Inflammatory macrophage treated with lipopolysaccharide for 1 hour (primary cell): ENCODE results near the gene CNOT6.
A peak's percentile ranks its signal among the peaks of the same experiment; 100 is the strongest.

ENCODE experiments used
- DNase-seq, 2 donors: peaks; one replicate each; pipeline ENCODE4 v3.0.0-alpha.2; 2020 to 2022

Gene CNOT6

GRCh38 chr5:180583738-180584137, 89.6 kb downstream of the CNOT6 start:
- no peak for DNase-seq

GRCh38 chr5:180586204-180586603, 92.0 kb downstream of the CNOT6 start:
- no peak for DNase-seq

GRCh38 chr5:180586870-180587269, 92.7 kb downstream of the CNOT6 start:
- no peak for DNase-seq

- DNase-seq: no peak
Observed at GRCh38 chr5:180589771-180590542, 95.8 kb downstream of the CNOT6 start.

GRCh38 chr5:180590543-180591310, 96.5 kb downstream of the CNOT6 start:
- no peak for DNase-seq

GRCh38 chr5:180591311-180591887, 97.2 kb downstream of the CNOT6 start, which contains the start of gene SCGB3A1:
SCGB3A1 (minus strand) TSS chr5:180591499; CDS start chr5:180591462, 37 bp downstream.
- peak; percentile 15 to 18 for DNase-seq

- no peak for DNase-seq
Observed at GRCh38 chr5:180592176-180592575, 98.0 kb downstream of the CNOT6 start.

GRCh38 chr5:180593446-180594206, 99.4 kb downstream of the CNOT6 start:
- no peak for DNase-seq

- DNase-seq: no peak
Observed at GRCh38 chr5:180594311-180595045, 100.3 kb downstream of the CNOT6 start.

- no peak for DNase-seq
Observed at GRCh38 chr5:180595046-180595379, 100.8 kb downstream of the CNOT6 start.

- DNase-seq: no peak
Observed at GRCh38 chr5:180595381-180596114, 101.4 kb downstream of the CNOT6 start.

- no peak for DNase-seq
Observed at GRCh38 chr5:180596115-180596667, 102.0 kb downstream of the CNOT6 start.

GRCh38 chr5:180596668-180597231, 102.6 kb downstream of the CNOT6 start:
- DNase-seq: no peak

GRCh38 chr5:180598316-180598701, 104.1 kb downstream of the CNOT6 start:
- no peak for DNase-seq

- DNase-seq: no peak
Observed at GRCh38 chr5:180598797-180599589, 104.8 kb downstream of the CNOT6 start.

GRCh38 chr5:180599590-180599914, 105.4 kb downstream of the CNOT6 start:
- DNase-seq: no peak

GRCh38 chr5:180599981-180600553, 105.9 kb downstream of the CNOT6 start:
- DNase-seq: no peak

GRCh38 chr5:180600554-180601041, 106.4 kb downstream of the CNOT6 start:
- DNase-seq: no peak

GRCh38 chr5:180601591-180602480, 107.7 kb downstream of the CNOT6 start:
- DNase-seq: no peak
